ENCODE data around the gene TYMP.
A peak's percentile ranks its signal among the peaks of the same experiment; 100 is the strongest.
"Not testable (repeated sequence)": the region's sequence is repeated elsewhere in the genome, so short reads cannot be mapped to it uniquely, and the experiment has no call there.

The TYMP gene

DNA sequence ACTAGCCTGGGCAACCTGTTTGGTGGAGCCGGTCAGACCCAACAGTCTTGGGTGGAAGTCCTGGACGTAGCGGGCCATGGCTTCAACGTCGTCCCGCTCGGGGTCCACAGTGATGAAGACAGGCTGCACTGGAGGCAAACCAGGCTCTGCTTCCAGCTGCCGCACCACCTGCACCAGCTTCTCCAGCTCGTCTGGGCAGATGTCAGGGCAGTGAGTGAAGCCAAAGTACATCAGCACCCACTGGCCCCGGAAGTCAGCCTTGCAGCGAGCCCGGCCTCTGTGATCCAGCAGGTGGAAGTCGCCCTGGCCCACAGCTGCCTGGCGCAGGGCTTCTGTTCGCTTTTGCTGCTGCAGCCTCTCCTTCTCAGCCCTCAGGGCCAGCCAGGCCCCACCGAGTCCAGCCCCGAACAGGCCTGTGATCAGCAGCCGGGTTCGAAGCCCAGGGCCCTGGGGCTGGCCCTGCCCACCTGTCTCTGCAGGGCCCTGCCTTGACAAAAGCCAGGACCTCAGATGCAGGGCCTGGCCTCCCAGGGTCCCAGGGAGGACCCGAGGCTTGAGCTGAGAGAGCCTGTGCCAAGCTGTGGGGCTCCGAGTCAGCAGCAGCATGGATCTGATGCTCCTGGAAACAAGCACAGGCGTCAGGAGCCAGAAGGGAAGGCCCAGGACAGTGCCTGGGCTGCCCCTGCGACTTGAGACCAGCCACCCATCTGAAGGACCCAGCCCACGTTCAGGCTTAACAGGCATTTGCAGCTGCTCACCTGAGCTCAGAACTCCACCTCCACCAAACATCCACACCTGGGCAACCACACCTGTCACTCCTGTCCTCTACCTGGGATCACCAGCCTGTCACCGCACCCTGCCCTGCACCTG lies 5.8 kb downstream of the TYMP start:
- no peak for DNase-seq

DNA sequence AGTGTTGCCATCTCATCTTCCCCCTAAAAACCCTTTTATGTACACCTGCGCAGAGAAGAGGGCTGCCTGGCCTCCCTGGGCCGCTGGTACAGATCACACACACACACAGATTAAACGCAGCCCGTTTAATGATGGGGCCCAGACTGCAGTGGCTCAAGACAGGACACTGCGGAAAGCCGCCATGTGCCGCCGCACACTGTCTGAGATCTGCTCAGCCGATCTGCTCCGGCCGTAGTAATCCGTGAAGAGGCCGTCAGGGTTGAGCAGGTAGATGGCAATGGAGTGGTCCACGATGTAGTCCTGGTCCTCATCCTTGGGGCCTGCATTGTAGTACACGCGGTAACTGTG lies 6.4 kb downstream of the TYMP start:
- no peak for DNase-seq

DNA sequence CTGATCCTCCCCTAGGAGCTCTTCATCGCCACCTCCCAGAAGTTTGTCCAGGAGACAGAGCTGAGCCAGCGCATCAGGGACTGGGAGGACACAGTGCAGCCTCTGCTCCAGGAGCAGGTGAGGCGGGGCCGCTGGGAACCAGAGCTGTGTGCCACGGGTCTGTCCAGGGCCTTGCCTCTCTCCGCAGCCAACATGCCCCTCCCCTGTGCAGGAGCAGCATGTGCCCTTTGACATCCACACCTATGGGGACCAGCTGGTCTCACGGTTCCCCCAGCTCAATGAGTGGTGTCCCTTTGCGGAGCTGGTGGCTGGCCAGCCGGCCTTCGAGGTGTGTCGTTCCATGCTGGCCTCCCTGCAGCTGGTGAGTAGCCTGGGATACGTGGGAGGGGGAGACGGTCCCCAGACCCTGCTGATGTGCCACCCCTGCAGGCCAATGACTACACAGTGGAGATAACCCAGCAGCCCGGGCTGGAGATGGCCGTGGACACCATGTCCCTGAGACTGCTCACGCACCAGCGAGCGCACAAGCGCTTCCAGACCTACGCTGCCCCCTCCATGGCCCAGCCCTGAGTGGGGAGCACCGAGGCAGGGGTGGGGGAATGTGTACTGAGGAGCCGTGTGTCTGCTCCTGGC lies 6.9 kb downstream of the TYMP start:
- no peak for DNase-seq

DNA sequence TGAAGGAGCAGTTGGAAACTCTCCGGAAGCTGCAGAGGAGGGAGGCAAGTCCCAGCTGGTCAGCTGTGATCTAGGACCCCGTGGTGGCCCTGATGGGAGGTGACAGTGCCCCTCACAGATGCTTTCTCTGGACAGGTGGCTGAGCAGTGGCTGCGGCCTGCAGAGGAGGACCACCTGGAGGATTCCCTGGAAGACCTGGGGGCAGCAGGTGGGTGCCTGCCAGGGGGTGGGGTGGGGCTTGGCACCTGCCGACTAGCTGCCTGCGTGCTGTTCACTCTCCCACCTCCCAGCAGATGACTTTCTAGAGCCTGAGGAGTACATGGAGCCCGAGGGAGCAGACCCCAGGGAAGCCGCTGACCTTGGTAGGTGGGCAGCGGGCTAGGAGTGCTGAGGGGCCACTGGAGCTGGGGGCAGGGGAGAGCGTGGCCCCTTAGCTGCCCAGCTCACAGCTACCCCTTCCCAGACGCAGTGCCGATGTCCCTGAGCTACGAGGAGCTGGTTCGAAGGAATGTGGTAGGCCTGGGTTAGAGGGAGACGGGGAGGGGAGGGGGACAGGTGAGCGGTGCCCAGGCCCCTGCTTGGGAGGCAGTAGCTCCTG lies 7.5 kb downstream of the TYMP start:
- no peak for DNase-seq

DNA sequence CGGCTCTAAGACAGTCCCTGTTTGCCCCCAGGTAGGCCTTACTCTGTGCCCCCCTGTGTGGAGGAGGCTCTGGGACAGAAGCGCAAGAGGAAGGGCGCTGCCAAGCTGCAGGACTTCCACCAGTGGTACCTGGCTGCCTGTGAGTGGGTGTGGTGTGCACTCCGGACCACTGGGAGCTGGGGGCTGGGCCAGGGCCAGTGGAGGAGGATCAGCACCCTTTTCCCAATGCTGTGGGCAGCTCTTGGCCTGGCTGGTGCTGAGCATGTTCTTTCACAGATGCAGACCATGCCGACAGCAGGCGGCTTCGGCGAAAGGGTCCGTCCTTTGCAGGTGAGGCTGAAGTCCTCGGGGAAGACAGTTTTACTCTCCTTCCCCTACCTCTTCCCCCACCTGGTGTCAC lies 8.1 kb downstream of the TYMP start:
- DNase-seq = no peak

DNA sequence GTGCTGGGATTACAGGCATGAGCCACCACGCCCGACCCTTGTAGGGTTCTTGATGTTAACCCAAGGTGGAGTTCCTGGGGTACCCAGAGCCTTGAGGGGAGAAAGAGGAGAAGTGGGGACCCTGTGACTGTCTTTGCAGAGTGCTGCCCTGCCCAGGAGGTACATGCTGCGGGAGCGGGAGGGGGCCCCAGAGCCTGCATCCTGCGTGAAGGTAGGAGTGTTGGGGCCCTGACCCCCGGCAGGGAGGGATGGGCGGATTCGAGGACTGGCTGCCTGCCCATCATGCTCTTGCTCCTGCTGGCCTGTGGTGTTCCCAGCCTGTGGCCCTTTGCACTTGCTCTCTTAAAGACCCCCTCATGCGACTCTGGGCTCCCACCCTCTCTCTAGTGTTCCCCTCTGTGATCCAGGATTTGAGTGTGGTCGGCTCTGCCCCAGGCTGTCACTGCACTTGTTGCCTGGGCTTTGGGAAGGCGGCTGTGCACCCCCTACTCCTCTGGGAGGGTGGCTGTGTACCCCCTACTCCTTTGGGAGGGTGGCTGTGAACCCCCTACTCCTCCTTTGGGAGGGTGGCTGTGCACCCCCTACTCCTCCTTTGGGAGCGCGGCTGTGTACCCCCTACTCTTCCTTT lies 8.9 kb downstream of the TYMP start:
- DNase-seq = no peak

DNA sequence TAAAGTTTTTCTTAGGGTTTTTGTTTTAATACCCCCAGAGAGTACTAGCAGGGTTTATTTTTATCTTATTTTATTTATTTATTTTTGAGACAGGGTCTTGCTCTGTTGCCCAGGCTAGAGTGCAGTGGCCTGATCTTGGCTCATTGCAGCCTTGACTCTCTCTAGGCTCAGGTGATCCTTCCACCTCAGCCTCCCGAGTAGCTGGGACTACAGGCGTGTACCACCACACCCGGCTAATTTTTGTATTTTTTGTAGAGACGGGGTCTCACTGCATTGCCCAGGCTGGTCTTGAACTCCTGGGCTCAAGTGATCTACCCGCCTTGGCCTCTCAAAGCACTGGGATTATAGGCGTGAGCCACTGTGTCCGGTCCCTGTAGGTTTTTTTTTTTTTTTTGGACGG lies 9.6 kb downstream of the TYMP start:
- DNase-seq = not testable (repeated sequence)

DNA sequence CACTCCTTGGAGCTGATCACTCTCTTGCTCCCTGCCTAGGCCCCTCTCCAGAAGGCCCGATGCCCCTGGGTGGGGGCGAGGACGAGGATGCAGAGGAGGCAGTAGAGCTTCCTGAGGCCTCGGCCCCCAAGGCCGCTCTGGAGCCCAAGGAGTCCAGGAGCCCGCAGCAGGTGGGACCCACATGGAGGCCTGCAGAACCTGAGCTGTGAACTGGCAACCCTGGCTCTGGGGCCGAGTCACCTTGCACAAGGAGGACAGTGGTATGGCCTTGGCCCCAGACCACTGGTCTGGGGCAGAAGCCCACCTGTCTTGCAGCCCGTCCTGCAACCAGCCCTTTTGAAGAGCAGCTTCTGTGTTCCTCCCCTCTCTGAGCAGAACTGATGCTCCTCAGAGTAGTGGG lies 10.7 kb downstream of the TYMP start:
- DNase-seq = no peak

DNA sequence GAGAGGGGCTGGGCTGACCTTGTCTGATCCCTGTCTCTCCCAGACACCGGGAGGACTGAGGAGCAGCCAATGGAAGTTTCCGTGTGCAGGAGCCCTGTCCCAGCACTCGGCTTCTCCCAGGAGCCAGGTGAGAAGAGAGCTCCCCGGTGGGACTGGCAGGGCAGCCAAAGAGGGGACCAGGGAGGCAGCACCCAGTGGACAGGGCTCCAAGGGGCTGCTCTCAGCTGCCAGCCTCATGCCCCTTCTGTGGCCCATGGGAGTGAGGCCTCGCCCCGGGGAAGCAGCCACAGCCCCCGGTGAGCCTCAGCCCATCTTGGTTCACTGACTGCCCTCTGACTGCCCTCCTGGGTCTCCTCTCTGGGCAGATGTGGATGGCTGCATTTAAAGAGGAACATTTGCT lies 11.2 kb downstream of the TYMP start:
- no peak for DNase-seq

DNA sequence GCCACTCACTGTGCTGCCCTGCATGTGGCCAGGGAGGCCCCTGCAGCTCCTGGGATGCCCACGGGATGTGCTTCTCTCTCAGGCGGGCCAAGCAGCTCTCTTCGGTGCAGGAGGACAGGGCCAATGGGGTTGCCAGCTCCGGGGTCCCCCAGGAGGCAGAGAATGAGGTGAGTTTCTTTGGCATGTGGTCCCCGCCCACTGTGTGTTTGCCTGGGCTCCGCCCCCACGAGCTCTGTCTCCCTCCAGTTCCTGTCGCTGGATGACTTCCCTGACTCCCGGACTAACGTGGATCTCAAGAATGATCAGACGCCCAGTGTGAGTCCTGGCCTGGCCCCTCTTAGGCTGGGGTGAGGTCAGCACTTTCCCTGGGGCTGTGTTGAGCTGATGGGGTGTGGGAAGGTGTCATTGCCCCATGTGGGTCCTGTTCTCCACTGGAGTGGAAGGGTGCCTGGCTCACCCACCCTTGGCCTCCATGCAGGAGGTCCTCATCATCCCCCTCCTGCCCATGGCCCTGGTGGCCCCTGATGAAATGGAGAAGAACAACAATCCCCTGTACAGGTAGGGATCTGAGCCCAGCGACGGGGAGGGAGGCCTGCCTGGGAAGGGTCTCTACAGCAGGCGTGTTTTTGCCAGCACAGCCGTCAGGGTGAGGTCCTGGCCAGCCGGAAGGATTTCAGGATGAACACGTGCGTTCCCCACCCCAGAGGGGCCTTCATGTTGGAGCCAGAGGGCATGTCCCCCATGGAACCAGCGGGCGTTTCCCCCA lies 12.1 kb downstream of the TYMP start:
- DNase-seq = no peak

DNA sequence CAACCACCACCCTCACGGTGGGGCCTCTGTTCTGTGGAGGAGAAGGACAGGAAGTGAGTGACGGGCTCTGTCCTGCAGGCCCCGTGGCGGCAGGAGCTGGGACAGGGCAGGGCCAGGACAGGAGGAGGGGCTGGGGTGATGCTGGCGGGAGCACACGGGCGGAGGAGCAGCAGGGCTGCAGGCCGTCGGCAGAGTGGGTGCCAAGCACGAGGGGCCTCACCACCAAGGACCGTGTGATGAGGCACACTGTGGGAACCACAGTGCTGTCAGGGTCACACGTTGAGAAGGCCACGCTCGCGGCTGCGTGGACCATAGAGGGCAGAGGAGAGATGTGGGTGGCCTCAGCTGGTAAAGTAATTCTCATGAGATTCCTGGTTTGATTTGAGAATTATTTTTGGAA lies 12.9 kb downstream of the TYMP start:
- no peak for DNase-seq

DNA sequence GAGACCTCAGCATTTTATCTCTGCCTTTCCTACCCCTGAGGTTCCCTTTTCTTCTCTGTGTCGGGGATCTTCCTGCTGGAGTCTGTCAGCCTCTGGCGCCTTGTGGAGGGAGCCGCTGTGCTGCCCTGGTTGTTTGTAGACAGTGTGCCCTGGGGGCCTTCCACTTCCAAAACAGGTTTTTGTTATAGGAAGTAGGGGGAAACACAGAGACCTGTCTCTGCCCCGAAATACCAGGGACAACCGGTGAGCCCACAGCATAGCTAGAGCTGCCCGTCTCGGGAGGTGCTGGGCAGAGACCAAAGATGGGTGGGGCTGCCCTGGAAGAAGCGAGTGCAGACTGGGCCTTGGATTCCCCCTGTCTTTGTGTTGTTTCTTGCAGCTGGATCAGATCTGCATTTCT lies 13.7 kb downstream of the TYMP start:
- no peak for DNase-seq

DNA sequence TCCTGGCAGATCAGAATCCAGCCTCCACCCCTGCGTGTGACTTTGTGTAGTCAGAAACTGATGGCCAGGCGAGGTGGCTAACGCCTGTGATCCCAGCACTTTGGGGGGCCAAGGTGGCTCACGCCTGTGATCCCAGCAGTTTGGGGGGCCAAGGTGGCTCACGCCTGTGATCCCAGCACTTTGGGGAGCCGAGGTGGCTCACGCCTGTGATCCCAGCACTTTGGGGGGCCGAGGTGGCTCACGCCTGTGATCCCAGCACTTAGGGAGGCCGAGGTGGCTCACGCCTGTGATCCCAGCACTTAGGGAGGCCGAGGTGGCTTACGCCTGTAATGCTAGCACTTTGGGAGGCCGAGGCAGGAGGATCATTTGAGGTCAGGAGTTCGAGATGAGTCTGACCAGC lies 16.6 kb downstream of the TYMP start:
- no peak for DNase-seq

DNA sequence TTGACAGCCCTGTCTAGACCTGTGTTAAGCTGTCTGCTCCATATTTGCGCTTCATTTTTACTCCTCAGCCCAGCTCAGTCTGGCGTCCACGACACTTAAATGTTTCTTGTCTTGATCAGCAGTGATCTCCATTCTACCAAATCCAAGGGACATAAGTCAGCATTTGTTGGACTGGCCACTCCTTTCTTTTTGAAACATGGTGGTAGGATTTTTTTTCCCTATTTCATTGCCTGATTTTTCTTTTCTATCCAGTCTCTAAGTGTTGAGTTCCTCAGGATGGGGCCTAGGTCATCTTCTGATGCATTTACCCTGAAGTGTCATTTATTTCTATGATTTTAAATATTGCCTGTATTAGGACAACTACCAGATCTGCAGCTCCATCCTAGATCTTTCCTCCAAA lies 20.9 kb downstream of the TYMP start:
- DNase-seq = no peak

DNA sequence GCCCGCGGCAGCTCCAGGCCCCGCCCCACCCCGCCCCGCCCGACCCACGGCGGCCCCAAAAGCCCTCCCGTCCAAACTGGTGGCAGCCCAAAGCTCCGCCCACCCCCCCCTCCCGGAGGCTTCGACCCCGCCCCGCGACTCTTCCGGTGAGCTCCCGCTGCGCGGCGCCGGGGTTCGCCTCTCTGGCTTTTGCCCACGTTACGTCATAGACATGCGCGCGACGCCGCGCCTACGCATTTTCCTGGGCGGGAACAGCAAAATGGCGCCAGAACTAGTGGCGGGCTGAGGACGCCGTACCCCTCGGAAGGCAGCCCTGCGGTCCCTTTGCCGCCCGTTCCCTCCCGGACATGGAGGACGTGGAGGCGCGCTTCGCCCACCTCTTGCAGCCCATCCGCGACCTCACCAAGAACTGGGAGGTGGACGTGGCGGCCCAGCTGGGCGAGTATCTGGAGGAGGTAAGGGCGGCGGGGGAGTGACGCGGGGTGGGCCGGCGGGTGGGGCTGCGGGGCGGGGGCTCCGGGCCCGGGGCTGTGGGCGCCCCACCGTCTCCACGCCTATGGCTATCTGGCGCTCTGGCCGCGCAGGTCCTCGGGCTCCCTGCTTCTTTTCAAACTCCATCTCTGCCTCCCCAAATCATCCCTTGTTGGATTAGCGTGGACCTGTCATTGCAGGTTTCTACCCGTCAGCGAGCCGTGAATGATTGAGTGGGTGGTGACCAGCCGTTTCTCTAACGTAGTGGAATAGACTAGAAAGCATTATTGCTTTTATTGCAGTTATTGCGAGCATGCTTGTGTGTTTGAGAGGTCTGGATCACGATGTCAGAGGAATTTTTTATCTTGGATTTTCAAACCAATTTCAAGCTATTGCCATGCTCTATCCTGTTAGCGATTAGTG lies 21.6 kb downstream of the TYMP start, which contains the start of gene NCAPH2:
NCAPH2 (plus strand) TSS at position 234 of the 894 bp plus-strand sequence; CDS start at position 348, 114 bp downstream.
- peak; percentile 37 for DNase-seq

DNA sequence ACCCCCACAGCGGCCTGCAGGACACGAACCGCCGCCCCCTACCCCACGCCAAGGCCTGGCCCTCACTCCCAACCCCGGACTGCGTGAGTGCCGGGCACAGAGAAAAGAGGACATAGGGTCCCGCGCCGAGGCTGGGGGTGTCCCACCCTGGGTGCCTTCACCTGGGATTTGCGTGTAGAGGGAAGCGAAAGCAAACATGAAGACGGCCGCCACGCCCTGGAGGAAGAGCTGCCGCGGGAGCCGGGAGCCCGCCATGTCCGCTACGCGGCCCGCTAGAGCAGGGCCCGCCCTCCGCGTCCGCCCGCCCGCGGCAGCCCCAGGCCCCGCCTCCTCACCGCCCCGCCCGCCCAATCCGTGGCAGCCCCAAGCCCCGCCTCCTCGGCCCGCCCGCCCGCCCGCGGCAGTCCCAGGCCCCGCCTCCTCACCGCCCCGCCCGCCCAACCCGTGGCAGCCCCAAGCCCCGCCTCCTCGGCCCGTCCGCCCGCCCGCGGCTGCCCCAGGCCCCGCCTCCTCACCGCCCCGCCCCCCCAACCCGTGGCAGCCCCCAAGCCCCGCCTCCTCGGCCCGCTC lies 22.3 kb downstream of the TYMP start, which contains the start of gene LMF2:
LMF2 (minus strand) TSS at position 282 of the 570 bp plus-strand sequence; CDS start at position 255, 27 bp downstream.
- DNase-seq = no peak

DNA sequence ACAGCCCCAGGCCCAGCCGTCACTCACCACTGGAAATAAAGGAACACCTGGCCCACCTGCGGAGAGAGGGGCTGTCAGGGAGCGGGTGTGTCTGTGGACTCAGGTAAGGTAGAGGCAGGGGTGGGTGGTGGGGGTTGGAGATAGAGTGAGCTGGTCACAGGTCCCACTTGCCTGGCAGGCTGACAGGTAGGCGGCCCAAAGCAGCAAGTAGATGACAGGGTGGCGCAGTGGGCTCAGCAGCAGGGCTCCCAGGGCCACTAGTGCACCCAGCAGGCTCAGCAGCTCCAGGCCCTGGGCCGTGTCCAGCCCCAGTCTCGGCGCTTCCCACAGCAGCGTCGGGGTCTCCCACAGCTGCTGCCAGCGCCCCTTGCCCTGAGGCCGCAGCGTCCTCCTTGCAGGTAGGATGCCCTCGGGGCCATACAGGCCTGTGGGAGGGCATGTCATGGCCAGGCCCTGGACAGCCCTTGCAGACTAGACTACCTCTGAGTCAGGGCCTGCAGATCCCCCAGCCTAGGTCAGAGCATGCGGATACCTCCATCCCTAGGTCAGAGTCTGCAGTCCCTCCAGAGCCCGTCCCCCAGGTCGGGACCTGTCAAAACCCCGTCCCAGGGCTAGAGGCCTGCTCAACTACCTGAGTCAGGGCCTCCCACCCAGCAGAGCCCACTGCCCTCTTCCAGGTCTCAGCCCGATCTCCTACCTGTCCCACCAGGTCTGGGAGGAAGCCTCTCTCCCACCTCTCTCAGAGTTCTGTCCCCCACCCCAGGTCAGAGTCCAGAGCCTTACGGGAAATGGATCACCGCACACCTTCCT lies 23.0 kb downstream of the TYMP start:
- no peak for DNase-seq

DNA sequence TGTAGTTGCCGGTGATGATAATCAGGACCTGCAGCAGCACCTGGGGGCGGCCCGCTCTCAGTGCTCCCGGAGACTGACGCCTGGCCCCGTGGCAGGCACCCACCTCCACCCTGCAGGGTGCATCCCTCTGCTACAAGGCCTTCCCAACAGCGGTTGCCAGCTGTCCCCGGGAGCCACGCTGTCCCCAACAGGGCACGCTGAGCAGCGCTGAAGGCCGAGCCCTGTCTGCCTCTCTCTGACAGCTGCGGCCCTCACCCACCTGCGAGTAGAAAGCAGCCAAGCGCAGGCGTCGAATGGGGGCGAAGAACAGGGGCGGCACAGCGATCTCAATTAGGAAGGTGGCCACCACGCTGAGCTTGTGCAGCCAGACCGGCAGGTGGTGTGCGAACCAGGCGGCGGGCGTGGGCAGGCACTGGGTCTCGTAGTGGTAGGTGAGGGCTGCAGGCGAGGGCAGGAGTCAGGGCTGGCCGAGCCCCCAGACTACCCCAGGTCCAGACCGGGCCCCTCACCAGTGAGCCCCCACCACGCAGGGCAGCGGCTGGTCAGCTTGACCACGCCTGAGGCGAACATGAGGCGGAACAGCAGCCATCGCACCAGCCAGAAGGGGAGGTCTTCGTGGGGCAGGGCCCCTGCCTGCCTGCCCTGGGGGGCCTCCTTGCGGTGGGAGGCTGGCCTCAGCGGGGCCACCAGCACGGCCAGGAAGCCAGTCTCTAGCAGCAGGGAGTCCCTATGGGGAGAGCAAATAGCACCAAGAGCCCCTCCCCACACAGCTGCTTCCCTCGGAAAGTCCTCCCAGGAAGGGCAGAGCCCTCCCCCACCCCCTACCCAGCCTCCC lies 23.8 kb downstream of the TYMP start:
- no peak for DNase-seq

DNA sequence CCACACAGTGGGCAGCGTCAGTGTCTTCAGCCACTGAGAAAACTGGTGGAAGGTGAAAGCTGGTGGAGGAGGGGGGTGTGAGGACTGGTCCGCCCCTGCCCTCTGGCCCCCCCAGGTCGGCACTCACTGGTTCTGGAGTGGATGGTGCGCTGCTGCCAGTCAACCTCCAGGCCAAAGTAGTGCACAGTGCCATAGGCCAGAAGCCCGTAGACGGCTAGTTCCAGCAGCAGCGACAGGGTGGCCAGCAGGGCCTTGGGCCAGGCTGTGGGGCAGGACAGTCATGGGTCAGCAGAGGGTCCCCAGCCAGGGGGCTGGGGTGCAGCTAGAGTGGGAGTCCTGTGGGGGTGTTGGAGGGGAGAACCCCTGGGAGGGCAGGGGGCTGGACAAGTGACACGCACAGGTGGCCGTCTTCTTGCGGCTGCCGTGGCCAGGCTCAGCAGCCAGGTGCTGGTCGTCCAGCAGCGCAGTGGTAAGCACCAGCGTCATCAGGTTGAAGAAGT lies 24.5 kb downstream of the TYMP start:
- DNase-seq = no peak
